Measurements from ENCODE around the gene LARGE2.

LARGE2 gene

GRCh38 chr11:45922425-45923082, at the start of gene LARGE2:
Gene LARGE2 (plus strand): TSS chr11:45922656. CDS start chr11:45922883, 227 bp downstream.
- peak; percentile 29 for DNase-seq

GRCh38 chr11:45876401-45876800, 46.1 kb upstream of the LARGE2 start:
- no peak for DNase-seq

GRCh38 chr11:45877221-45877620, 45.2 kb upstream of the LARGE2 start:
- DNase-seq, result no peak

- no peak for DNase-seq
Observed at GRCh38 chr11:45877845-45878244, 44.6 kb upstream of the LARGE2 start.

- DNase-seq, result no peak
Observed at GRCh38 chr11:45879803-45880686, 42.4 kb upstream of the LARGE2 start.

GRCh38 chr11:45880772-45881570, 41.5 kb upstream of the LARGE2 start:
- DNase-seq, result no peak

- DNase-seq, result no peak
Observed at GRCh38 chr11:45881708-45882368, 40.6 kb upstream of the LARGE2 start.

GRCh38 chr11:45884596-45885185, 37.8 kb upstream of the LARGE2 start:
- no peak for DNase-seq

GRCh38 chr11:45885274-45885920, 37.1 kb upstream of the LARGE2 start, which contains the start of gene MAPK8IP1:
Gene MAPK8IP1 (plus strand): TSS chr11:45885651. CDS start chr11:45885821, 170 bp downstream.
- DNase-seq, result peak; percentile 66

- no peak for DNase-seq
Observed at GRCh38 chr11:45885921-45886721, 36.3 kb upstream of the LARGE2 start.

GRCh38 chr11:45886816-45887520, 35.5 kb upstream of the LARGE2 start:
- no peak for DNase-seq

- no peak for DNase-seq
Observed at GRCh38 chr11:45887587-45887986, 34.9 kb upstream of the LARGE2 start.

GRCh38 chr11:45889555-45889954, 32.9 kb upstream of the LARGE2 start:
- no peak for DNase-seq

- DNase-seq, result no peak
Observed at GRCh38 chr11:45889966-45890365, 32.5 kb upstream of the LARGE2 start.

- DNase-seq, result no peak
Observed at GRCh38 chr11:45890886-45891550, 31.4 kb upstream of the LARGE2 start.

GRCh38 chr11:45892856-45893255, 29.6 kb upstream of the LARGE2 start:
- DNase-seq, result no peak

GRCh38 chr11:45894555-45895247, 27.8 kb upstream of the LARGE2 start:
- DNase-seq, result no peak

- DNase-seq, result no peak
Observed at GRCh38 chr11:45895553-45896259, 26.8 kb upstream of the LARGE2 start.
